ENCODE data around the gene EFHC1. TPM values are rescaled to one million over a fixed set of nuclear protein-coding genes. Genes with fewer than 3 reads are reported as not detected.

The EFHC1 gene
- total RNA-seq, 1 donor from 2014 or later, result 25.6 TPM

GRCh38 chr6:52519618-52520017 lies 99.5 kb downstream of the EFHC1 start:
- Mint-ChIP-seq H3K27ac (ENCODE audit: unreplicated experiment) (no peak overlapping the region), H3K27me3 (ENCODE audit: low read depth, unreplicated experiment) (no peaks in the 10 kb centered on the region), H3K9me3 (ENCODE audit: unreplicated experiment) (no peaks in the 10 kb centered on the region), H3K4me1 (ENCODE audit: low read depth, unreplicated experiment) (peaks cover 62% of the 10 kb centered on the region), H3K36me3 (ENCODE audit: low read depth, unreplicated experiment) (peaks cover 23% of the 10 kb centered on the region), H3K4me3 (ENCODE audit: unreplicated experiment) (no peak overlapping the region)
- H3K27ac ChIP-seq (ENCODE audit: low read depth, low read length), result no peak overlapping the region
- TF ChIP-seq EZH2 (IDR thresholded peaks at IDR 0.05; ENCODE audit: insufficient read depth, low read length) (no peak), CTCF (IDR thresholded peaks at IDR 0.05; ENCODE audit: insufficient read depth, low read depth, low read length) (no peak)
- peaks cover 69% of the 10 kb centered on the region for H3K79me2 ChIP-seq (ENCODE audit: insufficient read depth, low read length)
- no peaks in the 10 kb centered on the region for H3K9me3 ChIP-seq (ENCODE audit: insufficient read depth, low read depth, low read length)
- no peak overlapping the region for H3K9ac ChIP-seq (ENCODE audit: low read length)
- peaks cover 26% of the 10 kb centered on the region for H3K36me3 ChIP-seq (ENCODE audit: insufficient read depth, low read length)
- no peak overlapping the region for H3K4me2 ChIP-seq (ENCODE audit: low read length)
- H3K4me1 ChIP-seq (ENCODE audit: insufficient read depth, low read length), result peaks cover 60% of the 10 kb centered on the region
- H3K27me3 ChIP-seq (ENCODE audit: insufficient read depth, low read length), result no peaks in the 10 kb centered on the region
- no peak overlapping the region for H3K4me3 ChIP-seq (ENCODE audit: insufficient read depth, low read depth, low read length)
- no peak overlapping the region for H2AFZ ChIP-seq (ENCODE audit: low read depth, low read length)
- H4K20me1 ChIP-seq (ENCODE audit: insufficient read depth, low read length), result no peaks in the 10 kb centered on the region
- no peak for DNase-seq (ENCODE audit: low read depth)
- no peak for FAIRE-seq

- Mint-ChIP-seq H3K27ac (ENCODE audit: unreplicated experiment) (peak overlapping the region; percentile 70), H3K4me3 (ENCODE audit: unreplicated experiment) (no peak overlapping the region), H3K9me3 (ENCODE audit: unreplicated experiment) (no peaks in the 10 kb centered on the region), H3K4me1 (ENCODE audit: low read depth, unreplicated experiment) (peaks cover 46% of the 10 kb centered on the region), H3K27me3 (ENCODE audit: low read depth, unreplicated experiment) (no peaks in the 10 kb centered on the region), H3K36me3 (ENCODE audit: low read depth, unreplicated experiment) (peaks cover 10% of the 10 kb centered on the region)
- Histone ChIP-seq H3K27ac (ENCODE audit: low read depth, low read length) (peak overlapping the region; percentile 74), H3K9me3 (ENCODE audit: insufficient read depth, low read depth, low read length) (no peaks in the 10 kb centered on the region), H3K4me3 (ENCODE audit: insufficient read depth, low read depth, low read length) (no peak overlapping the region), H2AFZ (ENCODE audit: low read depth, low read length) (no peak overlapping the region), H4K20me1 (ENCODE audit: insufficient read depth, low read length) (no peaks in the 10 kb centered on the region), H3K79me2 (ENCODE audit: insufficient read depth, low read length) (peaks cover 67% of the 10 kb centered on the region), H3K4me2 (ENCODE audit: low read length) (peak overlapping the region; percentile 67), H3K4me1 (ENCODE audit: insufficient read depth, low read length) (peaks cover 46% of the 10 kb centered on the region), H3K27me3 (ENCODE audit: insufficient read depth, low read length) (no peaks in the 10 kb centered on the region), H3K36me3 (ENCODE audit: insufficient read depth, low read length) (peaks cover 6% of the 10 kb centered on the region), H3K9ac (ENCODE audit: low read length) (peak overlapping the region; percentile 64)
- no peak for TF ChIP-seq EZH2 (IDR thresholded peaks at IDR 0.05; ENCODE audit: insufficient read depth, low read length)
- DNase-seq (ENCODE audit: low read depth) (peak; percentile 71), FAIRE-seq (no peak)
These were observed 102.0 kb downstream of the EFHC1 start for GRCh38 chr6:52522151-52522626.

- Mint-ChIP-seq H3K4me1 (ENCODE audit: low read depth, unreplicated experiment) (peaks cover 46% of the 10 kb centered on the region), H3K27ac (ENCODE audit: unreplicated experiment) (peak overlapping the region; percentile 70), H3K9me3 (ENCODE audit: unreplicated experiment) (no peaks in the 10 kb centered on the region), H3K36me3 (ENCODE audit: low read depth, unreplicated experiment) (peaks cover 10% of the 10 kb centered on the region), H3K27me3 (ENCODE audit: low read depth, unreplicated experiment) (no peaks in the 10 kb centered on the region), H3K4me3 (ENCODE audit: unreplicated experiment) (peak overlapping the region; percentile 20)
- Histone ChIP-seq H3K27ac (ENCODE audit: low read depth, low read length) (peak overlapping the region; percentile 74), H4K20me1 (ENCODE audit: insufficient read depth, low read length) (no peaks in the 10 kb centered on the region), H3K27me3 (ENCODE audit: insufficient read depth, low read length) (no peaks in the 10 kb centered on the region), H3K4me2 (ENCODE audit: low read length) (peak overlapping the region; percentile 67), H3K9ac (ENCODE audit: low read length) (peak overlapping the region; percentile 36), H3K79me2 (ENCODE audit: insufficient read depth, low read length) (peaks cover 67% of the 10 kb centered on the region), H2AFZ (ENCODE audit: low read depth, low read length) (no peak overlapping the region), H3K4me3 (ENCODE audit: insufficient read depth, low read depth, low read length) (no peak overlapping the region), H3K4me1 (ENCODE audit: insufficient read depth, low read length) (peaks cover 42% of the 10 kb centered on the region), H3K9me3 (ENCODE audit: insufficient read depth, low read depth, low read length) (no peaks in the 10 kb centered on the region), H3K36me3 (ENCODE audit: insufficient read depth, low read length) (peaks cover 6% of the 10 kb centered on the region)
- TF ChIP-seq CTCF (IDR thresholded peaks at IDR 0.05; ENCODE audit: insufficient read depth, low read depth, low read length), result no peak
- TF ChIP-seq EZH2 (IDR thresholded peaks at IDR 0.05; ENCODE audit: insufficient read depth, low read length), result no peak
- FAIRE-seq (no peak), DNase-seq (ENCODE audit: low read depth) (peak; percentile 49)
These were observed 102.5 kb downstream of the EFHC1 start for GRCh38 chr6:52522655-52523054.

Measured in astrocyte (in vitro differentiated cells and primary cell).